HCT116 (cell line): ENCODE results near the gene GABBR2. TPM values are rescaled to one million over a fixed set of nuclear protein-coding genes. Genes with fewer than 3 reads are reported as not detected.

Experiments used
- ATAC-seq: fragments of 200-7000 bp; cut with Tn5 transposase; 2 replicates; pipeline ENCODE4 v1.9.1; 2020; ENCODE audit warnings: mild to moderate bottlenecking, moderate library complexity
- BruUV-seq: library from RNA; stranded (reverse); fragments of 400-500 nt; replicated peaks from 2 replicates; lab custom pipeline; 2021; lab: Mats Ljungman, UMichigan
- CTCF ChIA-PET: fragments of 300-600 bp; sonication (Branson Sonifier 250); formaldehyde crosslinking; loops from one replicate; lab custom pipeline; 2021; ENCODE audit warnings: antibody characterized with exemption; lab: Charles Lee
- POLR2A ChIA-PET: fragments of 300-600, 350-600 bp; sonication (Branson Sonifier 250); formaldehyde crosslinking; loops from one replicate; lab custom pipeline; 2021; ENCODE audit warnings: antibody characterized with exemption; lab: Charles Lee
- RAD21 ChIA-PET, 2 experiments: fragments of 300-600 bp; sonication (Branson Sonifier 250); formaldehyde crosslinking; loops; one replicate each; lab custom pipeline; 2023; ENCODE audit warnings: low total read pairs in 2 of 2; ENCODE audit not compliant: uncharacterized antibody in 2 of 2, unreplicated experiment in 2 of 2, low non-redundant PET in 1 of 2; lab: Charles Lee
- DNase-seq: peaks from one replicate; pipeline ENCODE4 v3.0.0-alpha.2; 2010; ENCODE audit warnings: low read depth, low spot score
- H2AFZ ChIP-seq: fragments of 200-600 bp; shearing (Covaris generic), sonication (generic); 2 replicates; pipeline ENCODE4 v1.6.1; 2017; ENCODE audit warnings: low read depth, mixed run types, mixed read lengths, antibody characterized with exemption, low read length; ENCODE audit not compliant: poor library complexity, severe bottlenecking
- H3K27ac ChIP-seq: 2 replicates; pipeline ENCODE4 v1.5.1; 2012; ENCODE audit warnings: low read depth, low read length
- H3K27me3 ChIP-seq: fragments of 200-600 bp; sonication (generic); 2 replicates; pipeline ENCODE4 v1.6.1; 2016; ENCODE audit warnings: mixed run types, low read length, mixed read lengths; ENCODE audit not compliant: insufficient read depth
- H3K36me3 ChIP-seq, 2 experiments: fragments of 200-500 bp in 1 of 2; fragments of 200-600 bp in 1 of 2; sonication (Bioruptor generic) in 1 of 2; sonication (generic) in 1 of 2; 2 replicates each; pipeline versions ENCODE4 v1.5.1 to v1.6.1; 2014 to 2016; ENCODE audit warnings: low read length in 2 of 2, inconsistent platforms in 1 of 2, mixed read lengths in 1 of 2, mixed run types in 1 of 2; ENCODE audit not compliant: insufficient read depth in 2 of 2, control insufficient read depth in 1 of 2
- H3K4me1 ChIP-seq, 2 experiments: fragments of 200-600 bp in 1 of 2; sonication (generic) in 1 of 2; 2 replicates each; pipeline versions ENCODE4 v1.5.1 to v1.6.1; 2012 to 2017; ENCODE audit warnings: low read length in 2 of 2, inconsistent platforms in 1 of 2, mild to moderate bottlenecking in 1 of 2, mixed read lengths in 1 of 2, mixed run types in 1 of 2, moderate library complexity in 1 of 2; ENCODE audit not compliant: insufficient read depth in 2 of 2, control insufficient read depth in 1 of 2
- H3K4me2 ChIP-seq: fragments of 200-600 bp; sonication (generic); 2 replicates; pipeline ENCODE4 v1.6.1; 2017; ENCODE audit warnings: mixed run types, low read length, mixed read lengths
- H3K4me3 ChIP-seq, 2 experiments: fragments of 200-600 bp in 1 of 2; sonication (generic) in 1 of 2; replicated peaks in 1 of 2; 2 replicates each; pipeline ENCODE4 v1.5.1; 2011 to 2016; ENCODE audit warnings: low read length in 2 of 2, control low read depth in 1 of 2, low read depth in 1 of 2, mild to moderate bottlenecking in 1 of 2, mixed read lengths in 1 of 2, mixed run types in 1 of 2
- H3K79me2 ChIP-seq: fragments of 200-600 bp; sonication (generic); 2 replicates; pipeline ENCODE4 v1.6.1; 2017; ENCODE audit warnings: mild to moderate bottlenecking, mixed run types, low read length, moderate library complexity, mixed read lengths; ENCODE audit not compliant: insufficient read depth
- H3K9ac ChIP-seq: fragments of 200-600 bp; sonication (generic); 2 replicates; pipeline ENCODE4 v1.6.1; 2016; ENCODE audit warnings: low read length, mixed read lengths
- H3K9me2 ChIP-seq: fragments of 200-600 bp; sonication (generic), shearing (Covaris generic); 2 replicates; pipeline ENCODE4 v1.6.1; 2017; ENCODE audit warnings: mixed run types, mild to moderate bottlenecking, moderate library complexity; ENCODE audit not compliant: insufficient read depth
- H3K9me3 ChIP-seq, 2 experiments: fragments of 200-500 bp in 1 of 2; fragments of 200-600 bp in 1 of 2; sonication (Bioruptor generic) in 1 of 2; sonication (generic) in 1 of 2; 2 replicates each; pipeline ENCODE4 v1.6.1; 2014 to 2017; ENCODE audit warnings: low read length in 2 of 2, mixed read lengths in 2 of 2, inconsistent platforms in 1 of 2, low read depth in 1 of 2, mild to moderate bottlenecking in 1 of 2, mixed run types in 1 of 2, moderate library complexity in 1 of 2; ENCODE audit not compliant: control insufficient read depth in 1 of 2, insufficient read depth in 1 of 2
- H4K20me1 ChIP-seq: fragments of 200-600 bp; sonication (generic), shearing (Covaris generic); 2 replicates; pipeline ENCODE4 v1.6.1; 2017; ENCODE audit warnings: mixed run types, mild to moderate bottlenecking, moderate library complexity; ENCODE audit not compliant: insufficient read depth
- ATF3 ChIP-seq: IDR thresholded peaks from 2 replicates; pipeline ENCODE4 v1.6.1; 2012
- CBX3 ChIP-seq: IDR thresholded peaks from 2 replicates; pipeline ENCODE4 v1.6.1; 2012; ENCODE audit warnings: low read depth
- CEBPB ChIP-seq: IDR thresholded peaks from 2 replicates; pipeline ENCODE4 v1.6.1; 2012; ENCODE audit warnings: low read depth
- CTCF ChIP-seq, 3 experiments: fragments of 200-600 bp in 1 of 3; sonication (generic) in 1 of 3; IDR thresholded peaks in 2 of 3; conservative IDR thresholded peaks in 1 of 3; 2 replicates each; pipeline ENCODE4 v1.5.1; 2012 to 2017; ENCODE audit warnings: low read depth in 2 of 3, low read length in 2 of 3, antibody characterized with exemption in 1 of 3, borderline replicate concordance in 1 of 3, control low read depth in 1 of 3, mild to moderate bottlenecking in 1 of 3, mixed read lengths in 1 of 3, mixed run types in 1 of 3, moderate library complexity in 1 of 3; ENCODE audit not compliant: insufficient read depth in 1 of 3
- ELF1 ChIP-seq: IDR thresholded peaks from 2 replicates; pipeline ENCODE4 v1.6.1; 2012; ENCODE audit warnings: low read depth, borderline replicate concordance
- FOSL1 ChIP-seq: IDR thresholded peaks from 2 replicates; pipeline ENCODE4 v1.6.1; 2012; ENCODE audit warnings: low read depth
- POLR2A ChIP-seq: IDR thresholded peaks from 2 replicates; pipeline ENCODE4 v1.7.0; 2011; ENCODE audit warnings: borderline replicate concordance; ENCODE audit not compliant: insufficient read depth, insufficient read length; ENCODE audit errors: extremely low read depth
- RAD21 ChIP-seq: IDR thresholded peaks from 2 replicates; pipeline ENCODE4 v1.6.1; 2012; ENCODE audit warnings: low read depth, mild to moderate bottlenecking
- SP1 ChIP-seq: IDR thresholded peaks from 2 replicates; pipeline ENCODE4 v1.6.1; 2012; ENCODE audit warnings: low read depth
- SRF ChIP-seq: IDR thresholded peaks from 2 replicates; pipeline ENCODE4 v1.6.1; 2012; ENCODE audit warnings: low read depth
- TCF7L2 ChIP-seq: IDR thresholded peaks from 2 replicates; pipeline ENCODE4 v1.7.0; 2011; ENCODE audit warnings: borderline replicate concordance, inconsistent platforms; ENCODE audit not compliant: insufficient read depth, insufficient read length; ENCODE audit errors: extremely low read depth
- YY1 ChIP-seq: IDR thresholded peaks from 2 replicates; pipeline ENCODE4 v1.6.1; 2011; ENCODE audit warnings: low read length, low read depth, moderate library complexity, mild to moderate bottlenecking; ENCODE audit not compliant: insufficient replicate concordance; ENCODE audit errors: extremely low read depth
- ZBTB33 ChIP-seq: IDR thresholded peaks from 2 replicates; pipeline ENCODE4 v1.6.1; 2011; ENCODE audit warnings: mild to moderate bottlenecking, low read length, moderate library complexity; ENCODE audit not compliant: insufficient replicate concordance; ENCODE audit errors: extremely low read depth
- ZFX ChIP-seq: fragments of 450-650 bp; IDR thresholded peaks from 2 replicates; pipeline ENCODE4 v1.6.1; 2017
- ZNF274 ChIP-seq: fragments of 200-500 bp; sonication (Bioruptor generic); IDR thresholded peaks from 2 replicates; pipeline ENCODE4 v1.6.1; 2014; ENCODE audit warnings: mild to moderate bottlenecking, low read depth, low read length, inconsistent platforms
- intact Hi-C: fragments of 100-400 bp; cut with micrococcal nuclease; formaldehyde crosslinking; loops from 2 replicates; pipeline ENCODE4 v1.10.0; 2022
- total RNA-seq: library from RNA; stranded (reverse); gene quantifications from one replicate; pipeline ENCODE4 v1.2.1, GENCODE V29; 2021; ENCODE audit not compliant: unreplicated experiment

Gene GABBR2
- total RNA-seq, 1 experiment from 2014 or later, result 0.15 TPM

- H2AFZ ChIP-seq, result no peak overlapping the region
- H3K9ac ChIP-seq, result no peak overlapping the region
- no peaks in the 10 kb centered on the region for H3K79me2 ChIP-seq
- H3K36me3 ChIP-seq, result no peaks in the 10 kb centered on the region
- no peaks in the 10 kb centered on the region for H3K9me2 ChIP-seq
- ChIA-PET CTCF (no interaction called here), RAD21 (no interaction called here)
- ATAC-seq (no peak), DNase-seq (no peak)
- peaks cover 0 to 5% of the 10 kb centered on the region in 2 experiments; a peak in 2 of 4 replicates for H3K4me1 ChIP-seq
- no peaks in the 10 kb centered on the region for H4K20me1 ChIP-seq
- no peak overlapping the region for H3K4me3 ChIP-seq
- no TSS peak for BruUV-seq
- intact Hi-C loops, result loop anchor here (10.0 kb wide), 1 partner anchor 263 kb away; no protein-coding TSS in a partner anchor
- no peaks in the 10 kb centered on the region for H3K27me3 ChIP-seq
- TF ChIP-seq ZFX (no peak), POLR2A (no peak), ELF1 (no peak), SRF (no peak), ATF3 (no peak), TCF7L2 (no peak), ZNF274 (no peak)
- TF ChIP-seq, all 23 proteins: peak for 0
- Histone ChIP-seq H3K27ac (no peak overlapping the region), H3K4me2 (no peak overlapping the region), H3K9me3 (no peaks in the 10 kb centered on the region)
- POLR2A ChIA-PET, result no interaction called here
These were observed 397.2 kb downstream of the GABBR2 start for GRCh38 chr9:98311541-98311940.

GRCh38 chr9:98310752-98311392, 397.9 kb downstream of the GABBR2 start:
- Histone ChIP-seq H3K9me3 (no peaks in the 10 kb centered on the region), H2AFZ (no peak overlapping the region), H4K20me1 (no peaks in the 10 kb centered on the region), H3K27me3 (no peaks in the 10 kb centered on the region), H3K9me2 (no peaks in the 10 kb centered on the region), H3K9ac (no peak overlapping the region), H3K4me1 (peaks cover 0 to 7% of the 10 kb centered on the region in 2 experiments; a peak in 2 of 4 replicates), H3K36me3 (no peaks in the 10 kb centered on the region), H3K4me2 (no peak overlapping the region), H3K79me2 (no peaks in the 10 kb centered on the region), H3K27ac (no peak overlapping the region), H3K4me3 (no peak overlapping the region)
- ChIA-PET CTCF (no interaction called here), RAD21 (no interaction called here), POLR2A (no interaction called here)
- no TSS peak for BruUV-seq
- intact Hi-C loops, result loop anchor here (10.0 kb wide), 1 partner anchor 264 kb away; no protein-coding TSS in a partner anchor
- ATAC-seq (no peak), DNase-seq (no peak)
- TF ChIP-seq RAD21 (no peak), SP1 (no peak), ZFX (no peak), CTCF (IDR thresholded peaks at IDR 0.05 in 2 of 3, conservative IDR thresholded peaks at IDR 0.05 in 1 of 3; ENCODE audit: borderline replicate concordance in 1 of 3, insufficient read depth in 1 of 3, low read depth in 2 of 3, low read length in 2 of 3) (no peak), SRF (no peak), ZBTB33 (no peak), YY1 (no peak), ELF1 (no peak), CEBPB (no peak), CBX3 (no peak), ATF3 (no peak), FOSL1 (no peak)
